ENCODE measurements around the gene PLEKHG4B.
A peak's percentile ranks its signal among the peaks of the same experiment; 100 is the strongest.

The PLEKHG4B gene

DNA sequence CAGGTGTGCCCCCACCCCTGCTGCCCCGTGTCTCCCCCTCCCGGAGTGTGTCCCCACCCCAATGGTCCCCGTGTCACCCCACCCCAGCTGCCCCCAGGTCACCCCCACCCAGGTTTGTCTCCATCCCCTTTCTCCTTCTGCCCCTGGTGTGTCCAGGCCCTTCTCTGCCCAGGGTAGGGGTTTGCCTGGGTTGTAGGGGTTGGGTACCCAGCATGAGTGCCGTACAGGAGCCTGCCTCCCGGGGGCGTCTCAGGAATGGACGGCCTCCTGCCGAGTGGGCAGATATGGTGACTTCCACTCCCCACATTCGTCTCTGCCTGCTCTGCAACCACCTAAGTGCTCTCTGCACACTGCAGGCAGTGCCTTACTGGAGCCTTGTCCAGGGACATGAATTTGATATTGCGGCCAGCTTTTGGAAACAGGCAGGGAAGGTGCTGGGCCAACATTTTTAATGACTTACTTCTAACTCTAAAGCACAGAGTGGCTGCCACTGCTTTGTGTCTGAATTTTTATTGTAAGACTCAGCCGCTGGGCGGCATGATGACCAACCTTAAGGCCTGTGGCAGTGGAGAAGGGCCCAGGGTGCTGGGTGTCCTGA lies 106.0 kb downstream of the PLEKHG4B start:
- no peak for FAIRE-seq
- TF ChIP-seq CTCF (IDR thresholded peaks at IDR 0.05; ENCODE audit: insufficient read depth, missing control alignments), result no peak
- no peak for DNase-seq (ENCODE audit: insufficient read length, low spot score)

DNA sequence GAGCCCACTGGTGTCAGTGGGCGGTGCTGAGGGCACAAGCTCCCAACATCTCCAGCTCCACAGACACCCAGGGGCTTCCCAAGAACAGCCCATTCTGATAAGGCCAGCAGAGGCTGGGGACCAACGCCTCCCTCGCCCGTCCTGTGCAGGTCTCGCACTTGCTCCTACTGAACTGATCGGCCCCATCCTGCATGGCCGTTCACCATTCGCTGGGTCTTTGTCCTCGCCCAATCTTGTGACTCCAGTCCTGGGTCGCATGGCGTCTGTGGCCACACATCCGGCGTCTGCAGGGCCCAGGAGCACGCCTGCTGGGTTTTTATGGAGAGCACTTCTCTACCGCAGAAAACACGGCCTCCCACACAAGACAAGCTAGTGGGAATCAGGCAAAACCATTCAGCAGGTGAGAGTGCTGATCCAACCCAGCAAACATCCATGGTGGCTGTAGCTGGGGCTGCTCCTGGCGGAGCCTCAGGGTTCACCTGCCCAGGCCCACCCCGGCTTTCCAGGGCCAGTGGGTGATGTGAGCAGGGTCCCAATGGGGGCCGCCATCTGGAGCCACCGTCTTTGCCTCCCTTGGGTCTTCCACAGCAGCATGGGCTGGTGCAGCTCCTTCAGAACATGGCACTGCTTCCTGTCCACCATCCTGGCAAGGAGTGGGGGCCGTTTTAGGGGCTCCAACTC lies 106.7 kb downstream of the PLEKHG4B start:
- no peak for TF ChIP-seq CTCF (IDR thresholded peaks at IDR 0.05; ENCODE audit: insufficient read depth, missing control alignments)

GRCh38 chr5:199197-199949 lies 107.4 kb downstream of the PLEKHG4B start:
- no peak for TF ChIP-seq CTCF (IDR thresholded peaks at IDR 0.05; ENCODE audit: insufficient read depth, missing control alignments)
- FAIRE-seq, result no peak
- no peak for DNase-seq (ENCODE audit: insufficient read length, low spot score)

More for the DNA sequence above, 106.7 kb downstream of the PLEKHG4B start:
- no peak for FAIRE-seq
- no peak for DNase-seq (ENCODE audit: insufficient read length, low spot score)

DNA sequence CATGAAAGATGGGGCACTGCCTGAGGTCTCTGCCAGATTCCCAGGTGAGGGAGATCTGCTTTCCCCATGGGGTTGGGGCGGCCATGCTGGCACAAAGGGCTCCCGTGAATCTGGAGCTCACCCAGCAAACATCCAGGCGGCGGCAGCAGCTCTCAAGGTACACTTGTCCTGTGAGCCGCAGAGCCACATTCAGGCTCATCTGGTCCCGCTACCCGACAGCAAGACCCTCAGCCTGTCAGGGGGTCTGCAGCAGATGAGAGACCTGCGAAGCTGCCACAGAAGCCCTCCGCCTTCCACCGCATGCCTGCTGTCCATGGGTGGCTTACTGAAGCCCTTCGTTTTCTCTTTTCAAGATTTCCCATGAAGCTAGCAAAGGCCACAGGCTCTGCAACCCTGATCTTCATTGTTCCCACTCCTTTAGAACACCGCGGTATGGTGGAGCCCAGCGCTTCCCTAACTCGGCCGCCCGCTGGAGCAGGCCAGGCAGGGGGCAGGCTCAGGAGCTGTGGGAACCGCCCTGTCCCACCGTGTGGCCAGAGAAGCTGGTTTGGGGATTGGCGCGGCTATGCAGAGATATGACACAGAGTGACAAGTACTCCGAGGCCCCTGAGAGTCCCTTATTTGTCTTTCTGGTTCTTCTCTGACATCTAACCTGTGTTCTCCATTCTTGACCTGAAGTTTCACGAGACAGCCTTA lies 108.1 kb downstream of the PLEKHG4B start:
- FAIRE-seq (no peak), DNase-seq (ENCODE audit: insufficient read length, low spot score) (no peak)
- no peak for TF ChIP-seq CTCF (IDR thresholded peaks at IDR 0.05; ENCODE audit: insufficient read depth, missing control alignments)

- FAIRE-seq (no peak), DNase-seq (ENCODE audit: insufficient read length, low spot score) (peak; percentile 10)
- TF ChIP-seq CTCF (IDR thresholded peaks at IDR 0.05; ENCODE audit: insufficient read depth, missing control alignments), result no peak
These were observed 109.0 kb downstream of the PLEKHG4B start for GRCh38 chr5:200985-201384.

DNA sequence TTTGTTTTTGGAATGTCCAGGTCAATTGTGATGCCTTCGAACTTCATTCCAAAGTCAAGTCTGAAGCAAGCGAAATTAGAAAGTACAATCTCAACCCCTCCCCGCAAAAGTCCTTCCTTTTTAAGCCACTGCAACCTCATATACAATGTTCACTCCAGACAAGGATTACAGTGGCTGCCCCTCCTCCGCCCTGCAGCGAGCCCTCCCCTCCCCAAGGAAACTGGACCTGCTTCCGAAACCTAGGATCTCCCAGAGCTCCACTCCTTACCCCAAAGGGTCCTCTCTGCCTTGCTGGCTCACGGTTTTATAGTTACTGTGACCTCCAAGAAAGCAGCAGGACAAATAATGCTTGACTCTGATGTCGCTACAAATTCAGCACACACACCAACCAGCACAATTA lies 109.7 kb downstream of the PLEKHG4B start:
- no peak for TF ChIP-seq CTCF (IDR thresholded peaks at IDR 0.05; ENCODE audit: insufficient read depth, missing control alignments)
- no peak for DNase-seq (ENCODE audit: insufficient read length, low spot score)
- no peak for FAIRE-seq

Data from D721Med (cell line).